Measurements from ENCODE around the gene RGS3. TPM values are rescaled to one million over a fixed set of nuclear protein-coding genes. Genes with fewer than 3 reads are reported as not detected.

Gene RGS3
- total and polyA plus RNA-seq, 2 of the 13 experiments (the other 11 are each of a cell fraction or from before 2014, with no cell fraction given), result 17.1 to 28.8 TPM

DNA sequence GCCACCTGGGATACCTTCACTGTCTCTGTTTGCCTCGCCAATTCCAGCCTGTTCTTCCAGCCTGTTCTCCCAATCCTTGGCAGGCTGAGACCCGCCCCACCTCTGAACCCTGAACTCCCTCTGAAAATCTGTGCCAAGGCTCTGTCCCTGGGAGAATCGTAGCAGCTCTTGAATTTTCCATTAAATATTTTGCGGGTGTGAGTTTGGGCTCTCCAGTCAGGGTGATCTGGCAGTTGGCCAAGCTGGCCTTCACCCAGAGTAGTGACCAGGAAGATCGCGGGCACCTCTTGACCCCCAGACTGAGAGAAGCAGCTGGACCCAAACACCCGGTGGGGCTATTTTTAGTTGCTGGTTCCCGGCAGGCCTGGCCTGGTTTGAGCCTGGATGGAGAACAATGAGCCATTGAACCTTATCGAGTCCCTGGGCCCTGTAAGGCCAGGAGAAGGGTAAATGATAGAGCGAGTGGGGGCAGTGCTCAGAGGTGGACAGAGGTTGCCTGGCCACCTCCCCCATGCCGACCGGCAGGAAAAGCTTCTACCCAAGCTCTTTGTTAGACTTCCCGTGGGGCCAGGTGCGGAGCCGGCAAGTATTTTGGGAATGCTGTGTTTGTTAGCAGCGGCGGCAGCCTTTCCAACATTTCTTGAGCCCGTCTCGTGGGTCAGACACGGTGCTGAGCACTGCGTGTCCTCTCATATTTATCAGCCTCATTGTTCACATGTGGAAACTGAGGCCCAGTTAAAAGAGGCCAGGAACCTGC is 146.2 kb downstream of the RGS3 start (continued):
- TF ChIP-seq ZNF563 (CRISPR knock-in tag; IDR thresholded peaks at IDR 0.05) (0 out of 2 replicates have a peak, but pooled peaks have one; percentile 39), SIN3B (IDR thresholded peaks at IDR 0.05; ENCODE audit: low read length) (no peak), ZNF770 (CRISPR knock-in tag; IDR thresholded peaks at IDR 0.05) (peak; percentile 48), ZNF577 (CRISPR knock-in tag; IDR thresholded peaks at IDR 0.05; ENCODE audit: borderline replicate concordance, low read depth) (no peak), TP53 (CRISPR knock-in tag; conservative IDR thresholded peaks at IDR 0.05) (no peak), ZBTB1 (CRISPR knock-in tag; IDR thresholded peaks at IDR 0.05; ENCODE audit: borderline replicate concordance) (no peak), CBFB (CRISPR knock-in tag; IDR thresholded peaks at IDR 0.05) (peak; percentile 40; the same call in 1 of the 2 replicates), ZBTB46 (CRISPR knock-in tag; IDR thresholded peaks at IDR 0.05; ENCODE audit: borderline replicate concordance) (0 out of 2 replicates have a peak, but pooled peaks have one; percentile 60), MAFF (IDR thresholded peaks at IDR 0.05; ENCODE audit: low read depth, low read length) (no peak), ZNF10 (CRISPR knock-in tag; IDR thresholded peaks at IDR 0.05; ENCODE audit: borderline replicate concordance, low read depth) (no peak), CTCF (CRISPR knock-in tag; IDR thresholded peaks at IDR 0.05) (peak; percentile 31), ZNF143 (CRISPR knock-in tag; IDR thresholded peaks at IDR 0.05) (no peak), ZNF691 (CRISPR knock-in tag; IDR thresholded peaks at IDR 0.05; ENCODE audit: borderline replicate concordance, low read depth) (0 out of 2 replicates have a peak, but pooled peaks have one; percentile 70), KDM6A (CRISPR knock-in tag; IDR thresholded peaks at IDR 0.05; ENCODE audit: low read depth) (no peak; the same call in 1 of the 2 replicates), ZNF331 (CRISPR knock-in tag; IDR thresholded peaks at IDR 0.05) (peak; percentile 71; the same call in 1 of the 2 replicates), ZNF777 (CRISPR knock-in tag; IDR thresholded peaks at IDR 0.05) (no peak), PAF1 (CRISPR knock-in tag; IDR thresholded peaks at IDR 0.05) (no peak), RFXANK (CRISPR knock-in tag; IDR thresholded peaks at IDR 0.05) (no peak), ZNF615 (CRISPR knock-in tag; IDR thresholded peaks at IDR 0.05; ENCODE audit: borderline replicate concordance) (no peak), REL (CRISPR knock-in tag; conservative IDR thresholded peaks at IDR 0.05) (no peak), TAF1 (CRISPR knock-in tag; IDR thresholded peaks at IDR 0.05) (peak; percentile 20; the same call in 1 of the 2 replicates), NFATC3 (CRISPR knock-in tag; IDR thresholded peaks at IDR 0.05) (no peak)
- TF ChIP-seq, protein P1, sequence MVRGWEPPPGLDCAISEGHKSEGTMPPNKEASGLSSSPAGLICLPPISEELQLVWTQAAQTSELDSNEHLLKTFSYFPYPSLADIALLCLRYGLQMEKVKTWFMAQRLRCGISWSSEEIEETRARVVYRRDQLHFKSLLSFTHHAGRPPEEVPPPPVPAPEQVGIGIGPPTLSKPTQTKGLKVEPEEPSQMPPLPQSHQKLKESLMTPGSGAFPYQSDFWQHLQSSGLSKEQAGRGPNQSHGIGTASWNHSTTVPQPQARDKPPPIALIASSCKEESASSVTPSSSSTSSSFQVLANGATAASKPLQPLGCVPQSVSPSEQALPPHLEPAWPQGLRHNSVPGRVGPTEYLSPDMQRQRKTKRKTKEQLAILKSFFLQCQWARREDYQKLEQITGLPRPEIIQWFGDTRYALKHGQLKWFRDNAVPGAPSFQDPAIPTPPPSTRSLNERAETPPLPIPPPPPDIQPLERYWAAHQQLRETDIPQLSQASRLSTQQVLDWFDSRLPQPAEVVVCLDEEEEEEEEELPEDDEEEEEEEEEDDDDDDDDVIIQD (CRISPR knock-in tag; IDR thresholded peaks at IDR 0.05; ENCODE audit: low read depth), result peak; percentile 89
